AG04449 (cell line): ENCODE results near the gene AEBP2.

Experiments
- CTCF ChIA-PET: fragments of 350-600 bp; formaldehyde crosslinking; extraction: SDS; loops from one replicate; lab custom pipeline; 2021; ENCODE audit warnings: antibody characterized with exemption; lab: Yijun Ruan, JAX
- POLR2A ChIA-PET: fragments of 400-600, 350-600 bp; formaldehyde crosslinking; extraction: SDS; loops from one replicate; lab custom pipeline; 2020; ENCODE audit warnings: antibody characterized with exemption, inconsistent platforms; lab: Yijun Ruan, JAX
- DNase-seq: peaks from one replicate; pipeline ENCODE4 v3.0.0-alpha.2; 2010; ENCODE audit warnings: low read depth, low spot score
- H3K4me3 ChIP-seq: 2 replicates; pipeline ENCODE4 v1.5.1; 2011; ENCODE audit warnings: low read depth, mild to moderate bottlenecking, control low read depth, low read length
- TF ChIP-seq, protein P1 (sequence below): IDR thresholded peaks from one replicate; pipeline ENCODE4 v1.5.1; 2011; ENCODE audit warnings: mild to moderate bottlenecking, moderate library complexity, low read length, control low read depth, inconsistent platforms; ENCODE audit not compliant: insufficient read depth; ENCODE audit errors: missing control alignments

Gene AEBP2

DNA sequence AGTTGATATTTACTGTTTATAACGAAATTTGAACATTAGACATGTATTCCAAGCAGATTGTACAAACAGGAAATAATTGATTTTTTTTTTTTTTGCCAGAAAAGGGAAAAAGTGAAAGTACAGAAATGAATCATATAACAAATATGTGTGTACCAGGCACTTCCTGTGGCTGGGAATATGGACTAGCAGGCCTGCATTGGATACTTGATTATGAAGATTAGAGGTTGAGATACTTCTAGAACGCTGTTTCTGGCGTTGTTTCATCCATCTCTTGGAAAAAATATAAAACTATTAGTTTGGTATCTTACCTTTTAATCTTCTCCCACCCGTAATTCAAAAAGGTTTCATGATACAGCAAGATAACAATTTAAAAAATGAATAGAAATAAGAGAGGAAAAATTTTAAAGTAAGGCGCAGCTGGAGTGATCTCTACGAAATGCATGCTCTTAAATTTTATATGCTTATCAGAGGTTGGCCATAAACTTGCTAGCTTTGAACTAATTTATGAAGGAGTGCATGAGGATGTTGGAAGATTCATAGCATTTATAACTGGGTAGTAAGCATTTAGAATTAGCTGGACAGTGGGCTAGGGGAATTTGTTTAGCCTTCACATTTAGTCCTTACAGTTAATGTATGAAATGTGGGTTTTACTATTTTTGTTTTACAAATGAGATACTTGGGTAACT lies 90.8 kb downstream of the AEBP2 start:
- TF ChIP-seq, protein P1, sequence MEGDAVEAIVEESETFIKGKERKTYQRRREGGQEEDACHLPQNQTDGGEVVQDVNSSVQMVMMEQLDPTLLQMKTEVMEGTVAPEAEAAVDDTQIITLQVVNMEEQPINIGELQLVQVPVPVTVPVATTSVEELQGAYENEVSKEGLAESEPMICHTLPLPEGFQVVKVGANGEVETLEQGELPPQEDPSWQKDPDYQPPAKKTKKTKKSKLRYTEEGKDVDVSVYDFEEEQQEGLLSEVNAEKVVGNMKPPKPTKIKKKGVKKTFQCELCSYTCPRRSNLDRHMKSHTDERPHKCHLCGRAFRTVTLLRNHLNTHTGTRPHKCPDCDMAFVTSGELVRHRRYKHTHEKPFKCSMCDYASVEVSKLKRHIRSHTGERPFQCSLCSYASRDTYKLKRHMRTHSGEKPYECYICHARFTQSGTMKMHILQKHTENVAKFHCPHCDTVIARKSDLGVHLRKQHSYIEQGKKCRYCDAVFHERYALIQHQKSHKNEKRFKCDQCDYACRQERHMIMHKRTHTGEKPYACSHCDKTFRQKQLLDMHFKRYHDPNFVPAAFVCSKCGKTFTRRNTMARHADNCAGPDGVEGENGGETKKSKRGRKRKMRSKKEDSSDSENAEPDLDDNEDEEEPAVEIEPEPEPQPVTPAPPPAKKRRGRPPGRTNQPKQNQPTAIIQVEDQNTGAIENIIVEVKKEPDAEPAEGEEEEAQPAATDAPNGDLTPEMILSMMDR = no peak
- no peak for DNase-seq
- ChIA-PET POLR2A (no interaction called here), CTCF (no interaction called here)
- no peak overlapping the region for H3K4me3 ChIP-seq

DNA sequence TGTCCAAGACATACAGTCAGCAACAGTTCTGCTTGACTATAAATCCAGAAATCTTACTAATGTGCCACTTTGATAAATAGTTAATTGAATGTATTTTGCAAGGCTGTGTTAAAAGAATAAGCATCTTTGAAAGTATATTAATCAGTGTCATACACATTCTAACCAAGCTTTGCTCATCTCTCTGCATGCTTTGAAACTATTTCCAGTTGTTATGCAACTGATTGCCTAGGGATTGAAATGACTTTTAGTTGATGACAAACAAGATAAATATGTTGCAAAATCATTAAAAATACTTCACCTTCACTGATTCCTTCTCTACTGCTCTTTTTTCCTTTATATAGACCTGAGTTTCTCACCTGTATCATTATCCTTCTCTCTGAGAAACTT lies 91.3 kb downstream of the AEBP2 start:
- no peak for DNase-seq
- ChIA-PET POLR2A (no interaction called here), CTCF (no interaction called here)
- no peak overlapping the region for H3K4me3 ChIP-seq
- TF ChIP-seq, protein P1 = no peak

DNA sequence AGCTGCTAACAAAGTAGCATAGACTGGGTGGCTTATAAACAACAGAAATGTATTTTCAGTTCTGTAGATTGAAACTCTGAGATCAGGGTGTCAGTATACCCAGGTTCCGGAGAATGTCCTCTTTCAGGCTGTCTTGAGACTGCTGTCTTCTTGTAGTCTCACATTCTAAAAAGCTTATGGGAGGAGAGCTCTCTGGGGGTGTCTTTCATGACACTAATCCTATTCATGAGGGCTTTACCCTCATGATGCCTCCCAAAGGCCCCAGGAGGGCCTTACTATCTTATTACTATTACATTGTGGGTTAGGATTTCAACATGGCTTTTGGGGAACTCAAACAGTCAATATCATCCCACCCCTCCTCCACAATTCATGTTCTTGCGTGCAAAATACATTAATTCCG lies 94.3 kb downstream of the AEBP2 start:
- ChIA-PET CTCF (interaction anchor here (0.9 kb wide), 1 partner anchor 8 kb away, joined by 3 read pairs; no protein-coding TSS in a partner anchor), POLR2A (no interaction called here)
- no peak for DNase-seq
- no peak overlapping the region for H3K4me3 ChIP-seq
- TF ChIP-seq, protein P1 = no peak

DNA sequence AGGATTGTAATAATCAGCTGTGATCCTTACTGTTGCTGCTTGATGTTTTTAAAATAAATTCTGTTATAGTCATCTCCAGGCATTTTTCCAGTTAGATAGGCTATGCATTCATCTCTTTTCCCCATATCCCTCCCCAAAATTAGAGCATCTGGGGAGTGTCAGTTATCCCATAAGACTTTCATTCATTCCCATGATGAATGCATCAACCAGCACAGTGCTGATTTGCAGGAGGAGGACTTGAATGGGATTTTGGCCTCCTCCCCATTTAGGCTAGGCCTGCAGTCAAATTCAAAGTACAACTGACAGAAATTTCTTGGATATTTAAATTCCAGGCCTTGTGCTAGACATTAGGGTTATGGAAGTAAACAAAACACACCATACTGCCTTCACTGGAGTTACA lies 99.8 kb downstream of the AEBP2 start:
- no peak overlapping the region for H3K4me3 ChIP-seq
- no peak for DNase-seq
- TF ChIP-seq, protein P1 = no peak
- CTCF ChIA-PET = no interaction called here
- POLR2A ChIA-PET = no interaction called here

DNA sequence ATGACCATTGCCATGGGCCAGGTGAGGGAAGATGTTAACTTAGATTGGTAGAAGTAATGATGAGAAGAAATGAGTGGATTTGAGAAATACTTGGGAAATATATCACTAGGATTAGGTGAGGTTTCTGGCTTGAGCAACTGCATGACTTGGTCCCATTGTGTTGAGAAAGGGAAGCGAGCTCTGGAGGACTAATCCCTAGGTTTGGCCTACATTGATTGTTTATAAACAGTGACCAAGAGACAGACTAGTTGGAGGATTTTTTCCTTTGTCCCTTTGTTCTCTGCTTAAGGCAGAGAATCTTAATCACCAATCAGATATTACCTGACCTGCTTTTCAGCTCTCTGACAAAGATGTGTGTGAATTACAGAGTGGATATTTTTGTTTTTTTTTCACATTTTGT lies 100.5 kb downstream of the AEBP2 start:
- TF ChIP-seq, protein P1 = no peak
- CTCF ChIA-PET = no interaction called here
- POLR2A ChIA-PET = no interaction called here
- no peak overlapping the region for H3K4me3 ChIP-seq
- DNase-seq = no peak

DNA sequence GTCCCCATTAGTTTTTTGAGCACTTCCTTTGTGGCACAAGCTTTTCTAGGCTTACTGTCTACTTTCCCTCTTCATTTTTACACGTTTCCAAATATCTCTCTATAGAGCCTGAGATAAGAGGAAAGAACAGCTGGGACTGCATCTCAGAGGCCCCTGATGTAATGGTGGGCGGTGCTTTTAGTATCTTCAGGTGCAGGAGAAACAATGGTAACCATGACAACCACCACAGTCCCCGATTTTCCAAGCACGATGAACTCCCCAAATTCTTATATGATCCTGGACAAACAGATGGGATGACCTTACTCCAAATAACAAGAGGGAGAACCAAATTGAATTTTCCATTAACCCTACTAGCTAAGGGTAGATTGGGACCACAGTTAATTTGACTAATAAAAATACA lies 103.3 kb downstream of the AEBP2 start:
- H3K4me3 ChIP-seq = no peak overlapping the region
- ChIA-PET CTCF (no interaction called here), POLR2A (no interaction called here)
- TF ChIP-seq, protein P1 = no peak
- no peak for DNase-seq
